Neural progenitor cell (in vitro differentiated cells): ENCODE data around the gene AGFG1. TPM values are rescaled to one million over a fixed set of nuclear protein-coding genes. Genes with fewer than 3 reads are reported as not detected.

Source experiments
- DNase-seq: peaks from one replicate; pipeline ENCODE4 v3.0.0-alpha.2; 2016; ENCODE audit warnings: low spot score
- H2AFZ ChIP-seq: fragments of 200-600 bp; sonication (generic); replicated peaks from 2 replicates; pipeline ENCODE4 v1.6.1; 2016; ENCODE audit warnings: antibody characterized with exemption
- H3F3A ChIP-seq: fragments of 200-600 bp; sonication (generic); 2 replicates; pipeline ENCODE4 v1.6.1; 2016; ENCODE audit warnings: antibody characterized with exemption, low read depth
- H3K27ac ChIP-seq: fragments of 200-600 bp; sonication (generic); 2 replicates; pipeline ENCODE4 v1.5.1; 2016; ENCODE audit warnings: mild to moderate bottlenecking
- H3K27me3 ChIP-seq: fragments of 200-600 bp; sonication (generic); 2 replicates; pipeline ENCODE4 v1.6.1; 2016; ENCODE audit warnings: mild to moderate bottlenecking, moderate library complexity
- H3K36me3 ChIP-seq: fragments of 200-600 bp; sonication (generic); 2 replicates; pipeline ENCODE4 v1.5.1; 2016
- H3K4me1 ChIP-seq: fragments of 200-600 bp; sonication (generic); 2 replicates; pipeline ENCODE4 v1.6.1; 2016; ENCODE audit warnings: mixed run types
- H3K4me2 ChIP-seq: fragments of 200-600 bp; sonication (generic); 2 replicates; pipeline ENCODE4 v1.6.1; 2016
- H3K4me3 ChIP-seq: fragments of 200-600 bp; sonication (generic); 2 replicates; pipeline ENCODE4 v1.5.1; 2016
- H3K79me2 ChIP-seq: fragments of 200-600 bp; sonication (generic); 2 replicates; pipeline ENCODE4 v1.6.1; 2016; ENCODE audit warnings: low read depth
- H3K9ac ChIP-seq: fragments of 200-600 bp; sonication (generic); 2 replicates; pipeline ENCODE4 v1.6.1; 2016
- H3K9me3 ChIP-seq: fragments of 200-600 bp; sonication (generic); 2 replicates; pipeline ENCODE4 v1.5.1; 2016; ENCODE audit warnings: low read depth
- H4K20me1 ChIP-seq: fragments of 200-600 bp; sonication (generic); 2 replicates; pipeline ENCODE4 v1.6.1; 2016; ENCODE audit warnings: low read depth
- H3K27ac Mint-ChIP-seq: 3 replicates; pipeline ENCODE4 v1.8.0; 2021; ENCODE audit warnings: mixed read lengths
- H3K27me3 Mint-ChIP-seq: 2 replicates; pipeline ENCODE4 v1.8.0; 2022; ENCODE audit warnings: low read depth, mild to moderate bottlenecking, inconsistent platforms, moderate library complexity, mixed read lengths; ENCODE audit not compliant: insufficient read depth
- H3K36me3 Mint-ChIP-seq: 3 replicates; pipeline ENCODE4 v1.8.0; 2021; ENCODE audit warnings: mixed read lengths
- H3K4me1 Mint-ChIP-seq: 3 replicates; pipeline ENCODE4 v1.8.0; 2021; ENCODE audit warnings: mixed read lengths
- H3K4me3 Mint-ChIP-seq: 3 replicates; pipeline ENCODE4 v1.8.0; 2021; ENCODE audit warnings: mild to moderate bottlenecking, moderate library complexity, mixed read lengths
- H3K9me3 Mint-ChIP-seq: 3 replicates; pipeline ENCODE4 v1.8.0; 2020; ENCODE audit warnings: mixed read lengths
- CTCF ChIP-seq: fragments of 200-600 bp; sonication (generic); IDR thresholded peaks from 2 replicates; pipeline ENCODE4 v1.5.1; 2017; ENCODE audit warnings: antibody characterized with exemption, mild to moderate bottlenecking
- EZH2 ChIP-seq: fragments of 200-600 bp; sonication (generic); IDR thresholded peaks from 2 replicates; pipeline ENCODE4 v1.6.1; 2017; ENCODE audit warnings: antibody characterized with exemption, mild to moderate bottlenecking, moderate library complexity
- EZH2phosphoT487 ChIP-seq: fragments of 200-600 bp; sonication (generic); IDR thresholded peaks from 2 replicates; pipeline ENCODE4 v1.6.1; 2017; ENCODE audit warnings: antibody characterized with exemption
- total RNA-seq: library from RNA; depleted of rRNA; stranded (reverse); fragments of >200 nt; gene quantifications from 2 replicates; pipeline ENCODE4 v1.2.3, GENCODE V29; 2015; ENCODE audit warnings: low replicate concordance

Gene AGFG1
- total RNA-seq, 1 donor from 2014 or later: 84.8 TPM

GRCh38 chr2:227473122-227473461 is 1.1 kb downstream of the AGFG1 start:
- peak overlapping the region; percentile 99 for H3K4me3 ChIP-seq
- H3K9me3 ChIP-seq: no peaks in the 10 kb centered on the region
- peaks cover 8% of the 10 kb centered on the region for H3K4me1 ChIP-seq
- H3K4me1 Mint-ChIP-seq: peaks cover 17% of the 10 kb centered on the region
- no peaks in the 10 kb centered on the region for H3K36me3 ChIP-seq
- H3K27ac ChIP-seq: peak overlapping the region; percentile 93
- H3K79me2 ChIP-seq: peaks cover 59% of the 10 kb centered on the region
- H3K4me2 ChIP-seq: peak overlapping the region; percentile 88
- H4K20me1 ChIP-seq: peaks cover 58% of the 10 kb centered on the region
- peak overlapping the region; percentile 94 for H3K4me3 Mint-ChIP-seq
- peak overlapping the region; percentile 73 for H3K27ac Mint-ChIP-seq
- no peak for DNase-seq
- peak overlapping the region; percentile 91 for H3K9ac ChIP-seq
- no peaks in the 10 kb centered on the region for H3K27me3 ChIP-seq
- H3K36me3 Mint-ChIP-seq: no peaks in the 10 kb centered on the region
- peaks cover 4% of the 10 kb centered on the region for H3K27me3 Mint-ChIP-seq
- H2AFZ ChIP-seq: no peak overlapping the region
- H3F3A ChIP-seq: peaks cover 3% of the 10 kb centered on the region
- TF ChIP-seq EZH2phosphoT487: no peak
- TF ChIP-seq EZH2: no peak
- TF ChIP-seq CTCF: no peak
- H3K9me3 Mint-ChIP-seq: no peaks in the 10 kb centered on the region

- Histone ChIP-seq H3K4me1 (peaks cover 8% of the 10 kb centered on the region), H3K9ac (peak overlapping the region; percentile 91), H4K20me1 (peaks cover 65% of the 10 kb centered on the region), H3K36me3 (no peaks in the 10 kb centered on the region), H3K4me3 (peak overlapping the region; percentile 99), H3F3A (peaks cover 3% of the 10 kb centered on the region), H3K79me2 (peaks cover 66% of the 10 kb centered on the region), H3K9me3 (no peaks in the 10 kb centered on the region), H2AFZ (no peak overlapping the region), H3K27me3 (no peaks in the 10 kb centered on the region), H3K4me2 (peak overlapping the region; percentile 88), H3K27ac (no peak overlapping the region)
- Mint-ChIP-seq H3K27me3 (peaks cover 4% of the 10 kb centered on the region), H3K27ac (no peak overlapping the region), H3K4me3 (peak overlapping the region; percentile 94), H3K36me3 (no peaks in the 10 kb centered on the region), H3K9me3 (no peaks in the 10 kb centered on the region), H3K4me1 (peaks cover 17% of the 10 kb centered on the region)
- TF ChIP-seq EZH2: no peak
- no peak for TF ChIP-seq CTCF
- TF ChIP-seq EZH2phosphoT487: no peak
- DNase-seq: no peak
Measured at GRCh38 chr2:227473806-227474205, 1.9 kb downstream of the AGFG1 start.

GRCh38 chr2:227474410-227474809 is 2.5 kb downstream of the AGFG1 start:
- Histone ChIP-seq H3K36me3 (no peaks in the 10 kb centered on the region), H3K4me3 (peak overlapping the region; percentile 99), H3F3A (peaks cover 3% of the 10 kb centered on the region), H3K4me1 (peaks cover 8% of the 10 kb centered on the region), H3K4me2 (peak overlapping the region; percentile 88), H3K9me3 (no peaks in the 10 kb centered on the region), H4K20me1 (peaks cover 70% of the 10 kb centered on the region), H3K27ac (no peak overlapping the region), H3K9ac (no peak overlapping the region), H2AFZ (no peak overlapping the region), H3K79me2 (peaks cover 72% of the 10 kb centered on the region), H3K27me3 (no peaks in the 10 kb centered on the region)
- H3K36me3 Mint-ChIP-seq: peaks cover 1% of the 10 kb centered on the region
- H3K27me3 Mint-ChIP-seq: peaks cover 4% of the 10 kb centered on the region
- peaks cover 17% of the 10 kb centered on the region for H3K4me1 Mint-ChIP-seq
- H3K27ac Mint-ChIP-seq: no peak overlapping the region
- TF ChIP-seq CTCF: no peak
- TF ChIP-seq EZH2phosphoT487: no peak
- no peak for TF ChIP-seq EZH2
- peak overlapping the region; percentile 33 for H3K4me3 Mint-ChIP-seq
- no peak for DNase-seq
- no peaks in the 10 kb centered on the region for H3K9me3 Mint-ChIP-seq
